Activated T-helper 1 cell treated with anti-CD3 and anti-CD28 coated beads, Interleukin-12 subunit alpha, Interleukin-12 subunit beta, Interleukin-2, Interleukin-4 antibody, amounts not matched to agents 30 ng/mL and 10 ng/mL and 1 ng/mL, durations not matched to agents 14 hours and 24 hours and 36 hours (primary cell): ENCODE results near the gene PPARD. TPM values are rescaled to one million over a fixed set of nuclear protein-coding genes. Genes with fewer than 3 reads are reported as not detected.
"Not testable (repeated sequence)": the region's sequence is repeated elsewhere in the genome, so short reads cannot be mapped to it uniquely, and the experiment has no call there.

ENCODE experiments used
- DNase-seq: peaks from one replicate; pipeline ENCODE4 v3.0.0; 2021; ENCODE audit warnings: low spot score
- H3K27ac Mint-ChIP-seq: one replicate; pipeline ENCODE4 v1.8.0; 2021; ENCODE audit warnings: mild to moderate bottlenecking, mixed read lengths
- H3K27me3 Mint-ChIP-seq: one replicate; pipeline ENCODE4 v1.8.0; 2022; ENCODE audit warnings: mild to moderate bottlenecking, moderate library complexity, mixed read lengths; ENCODE audit not compliant: insufficient read depth
- H3K36me3 Mint-ChIP-seq: one replicate; pipeline ENCODE4 v1.8.0; 2021; ENCODE audit warnings: low read depth, mixed read lengths
- H3K4me1 Mint-ChIP-seq: one replicate; pipeline ENCODE4 v1.8.0; 2021; ENCODE audit warnings: low read depth, mixed read lengths
- H3K4me3 Mint-ChIP-seq: one replicate; pipeline ENCODE4 v1.8.0; 2021; ENCODE audit warnings: mild to moderate bottlenecking, moderate library complexity, mixed read lengths
- H3K9me3 Mint-ChIP-seq: one replicate; pipeline ENCODE4 v1.8.0; 2021; ENCODE audit warnings: mixed read lengths
- intact Hi-C: fragments of 100-400 bp; cut with micrococcal nuclease; formaldehyde crosslinking; loops from one replicate; pipeline ENCODE4 v1.15.1; 2024
- total RNA-seq: library from RNA; stranded (reverse); gene quantifications from 2 replicates; pipeline ENCODE4 v1.2.3, GENCODE V29; 2022

Gene PPARD
- total RNA-seq, 1 donor from 2014 or later = 17.4 TPM

- intact Hi-C loops = loop anchor here (1.0 kb wide), 1 partner anchor 73 kb away; the partner anchor contains the start of gene PPARD
- no peaks in the 10 kb centered on the region for H3K9me3 Mint-ChIP-seq
- no peak overlapping the region for H3K4me3 Mint-ChIP-seq
- H3K36me3 Mint-ChIP-seq = peaks cover 31% of the 10 kb centered on the region
- peak overlapping the region; percentile 3 for H3K27ac Mint-ChIP-seq
- H3K4me1 Mint-ChIP-seq = peaks cover 67% of the 10 kb centered on the region
- DNase-seq = peak; percentile 22
- no peaks in the 10 kb centered on the region for H3K27me3 Mint-ChIP-seq
Observed at GRCh38 chr6:35415065-35415891, 72.9 kb downstream of the PPARD start.

- peak overlapping the region; percentile 47 for H3K4me3 Mint-ChIP-seq
- no peaks in the 10 kb centered on the region for H3K9me3 Mint-ChIP-seq
- peaks cover 25% of the 10 kb centered on the region for H3K36me3 Mint-ChIP-seq
- intact Hi-C loops = loop anchor here (2.0 kb wide), 1 partner anchor 31 kb away; no protein-coding TSS in a partner anchor
- DNase-seq = peak; percentile 3
- no peaks in the 10 kb centered on the region for H3K27me3 Mint-ChIP-seq
- peak overlapping the region; percentile 88 for H3K27ac Mint-ChIP-seq
- H3K4me1 Mint-ChIP-seq = peaks cover 52% of the 10 kb centered on the region
Observed at GRCh38 chr6:35417979-35418661, 75.8 kb downstream of the PPARD start.

GRCh38 chr6:35419417-35419816 is 77.1 kb downstream of the PPARD start:
- peak; percentile 8 for DNase-seq
- Mint-ChIP-seq H3K27ac (peak overlapping the region; percentile 18), H3K4me1 (peaks cover 48% of the 10 kb centered on the region), H3K4me3 (no peak overlapping the region), H3K9me3 (no peaks in the 10 kb centered on the region), H3K36me3 (peaks cover 23% of the 10 kb centered on the region), H3K27me3 (no peaks in the 10 kb centered on the region)
- intact Hi-C loops = loop anchor here (2.0 kb wide), 1 partner anchor 29 kb away; no protein-coding TSS in a partner anchor

GRCh38 chr6:35419961-35420360 is 77.6 kb downstream of the PPARD start:
- H3K4me1 Mint-ChIP-seq = peaks cover 43% of the 10 kb centered on the region
- no peaks in the 10 kb centered on the region for H3K9me3 Mint-ChIP-seq
- intact Hi-C loops = loop anchor here (2.0 kb wide), 1 partner anchor 29 kb away; no protein-coding TSS in a partner anchor
- H3K4me3 Mint-ChIP-seq = no peak overlapping the region
- peak overlapping the region; percentile 18 for H3K27ac Mint-ChIP-seq
- H3K36me3 Mint-ChIP-seq = peaks cover 20% of the 10 kb centered on the region
- H3K27me3 Mint-ChIP-seq = no peaks in the 10 kb centered on the region
- DNase-seq = no peak

GRCh38 chr6:35425284-35425683 is 82.9 kb downstream of the PPARD start:
- Mint-ChIP-seq H3K4me1 (peaks cover 4% of the 10 kb centered on the region), H3K9me3 (peaks cover 18% of the 10 kb centered on the region), H3K4me3 (no peak overlapping the region), H3K36me3 (peaks cover 31% of the 10 kb centered on the region), H3K27me3 (no peaks in the 10 kb centered on the region), H3K27ac (no peak overlapping the region)
- intact Hi-C loops = no loop called here
- no peak for DNase-seq

DNA sequence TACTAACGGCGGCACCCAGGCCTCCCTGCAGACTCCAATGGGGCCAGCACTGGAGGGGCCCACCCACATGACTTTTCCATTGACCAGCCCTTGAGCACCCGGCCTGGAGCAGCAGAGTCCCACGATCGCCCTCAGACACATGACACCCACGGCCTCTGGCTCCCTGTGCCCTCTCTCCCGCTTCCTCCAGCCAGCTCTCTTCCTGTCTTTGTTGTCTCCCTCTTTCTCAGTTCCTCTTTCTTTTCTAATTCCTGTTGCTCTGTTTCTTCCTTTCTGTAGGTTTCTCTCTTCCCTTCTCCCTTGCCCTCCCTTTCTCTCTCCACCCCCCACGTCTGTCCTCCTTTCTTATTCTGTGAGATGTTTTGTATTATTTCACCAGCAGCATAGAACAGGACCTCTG is 83.7 kb downstream of the PPARD start:
- H3K36me3 Mint-ChIP-seq = peaks cover 29% of the 10 kb centered on the region
- intact Hi-C loops = no loop called here
- no peaks in the 10 kb centered on the region for H3K27me3 Mint-ChIP-seq

GRCh38 chr6:35427435-35427834 is 85.1 kb downstream of the PPARD start:
- Mint-ChIP-seq H3K4me1 (no peaks in the 10 kb centered on the region), H3K27me3 (no peaks in the 10 kb centered on the region), H3K4me3 (no peak overlapping the region), H3K27ac (no peak overlapping the region), H3K9me3 (peaks cover 19% of the 10 kb centered on the region), H3K36me3 (peaks cover 23% of the 10 kb centered on the region)
- DNase-seq = no peak
- intact Hi-C loops = no loop called here

More for the DNA sequence above, 83.7 kb downstream of the PPARD start:
- Mint-ChIP-seq H3K9me3 (peaks cover 19% of the 10 kb centered on the region), H3K4me1 (peaks cover 4% of the 10 kb centered on the region), H3K4me3 (no peak overlapping the region), H3K27ac (peak overlapping the region; percentile 22)
- DNase-seq = no peak

DNA sequence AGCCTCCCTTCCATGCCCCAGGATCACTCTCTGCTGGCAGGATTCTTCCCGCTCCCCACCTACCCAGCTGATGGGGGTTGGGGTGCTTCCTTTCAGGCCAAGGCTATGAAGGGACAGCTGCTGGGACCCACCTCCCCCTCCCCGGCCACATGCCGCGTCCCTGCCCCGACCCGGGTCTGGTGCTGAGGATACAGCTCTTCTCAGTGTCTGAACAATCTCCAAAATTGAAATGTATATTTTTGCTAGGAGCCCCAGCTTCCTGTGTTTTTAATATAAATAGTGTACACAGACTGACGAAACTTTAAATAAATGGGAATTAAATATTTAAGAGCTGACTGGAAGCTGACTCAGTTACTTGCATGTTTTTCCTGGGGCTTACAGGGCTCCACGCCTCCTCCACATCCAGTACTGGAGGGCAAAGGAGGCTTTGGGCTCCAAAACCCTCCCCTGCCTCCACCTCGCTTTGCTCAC is 85.5 kb downstream of the PPARD start:
- no peak overlapping the region for H3K27ac Mint-ChIP-seq
- intact Hi-C loops = no loop called here
- H3K9me3 Mint-ChIP-seq = peaks cover 19% of the 10 kb centered on the region

GRCh38 chr6:35428421-35429149 is 86.2 kb downstream of the PPARD start:
- Mint-ChIP-seq H3K9me3 (peaks cover 19% of the 10 kb centered on the region), H3K4me1 (no peaks in the 10 kb centered on the region), H3K27ac (no peak overlapping the region), H3K27me3 (no peaks in the 10 kb centered on the region), H3K36me3 (peaks cover 23% of the 10 kb centered on the region), H3K4me3 (no peak overlapping the region)
- intact Hi-C loops = no loop called here
- no peak for DNase-seq

More for the DNA sequence above, 85.5 kb downstream of the PPARD start:
- Mint-ChIP-seq H3K36me3 (peaks cover 23% of the 10 kb centered on the region), H3K4me3 (no peak overlapping the region), H3K27me3 (no peaks in the 10 kb centered on the region), H3K4me1 (no peaks in the 10 kb centered on the region)
- DNase-seq = no peak

GRCh38 chr6:35429463-35429862 is 87.1 kb downstream of the PPARD start:
- H3K4me3 Mint-ChIP-seq = no peak overlapping the region
- peaks cover 19% of the 10 kb centered on the region for H3K9me3 Mint-ChIP-seq
- no peaks in the 10 kb centered on the region for H3K4me1 Mint-ChIP-seq
- no peak for DNase-seq
- intact Hi-C loops = no loop called here
- no peak overlapping the region for H3K27ac Mint-ChIP-seq
- H3K27me3 Mint-ChIP-seq = no peaks in the 10 kb centered on the region
- H3K36me3 Mint-ChIP-seq = peaks cover 23% of the 10 kb centered on the region

DNA sequence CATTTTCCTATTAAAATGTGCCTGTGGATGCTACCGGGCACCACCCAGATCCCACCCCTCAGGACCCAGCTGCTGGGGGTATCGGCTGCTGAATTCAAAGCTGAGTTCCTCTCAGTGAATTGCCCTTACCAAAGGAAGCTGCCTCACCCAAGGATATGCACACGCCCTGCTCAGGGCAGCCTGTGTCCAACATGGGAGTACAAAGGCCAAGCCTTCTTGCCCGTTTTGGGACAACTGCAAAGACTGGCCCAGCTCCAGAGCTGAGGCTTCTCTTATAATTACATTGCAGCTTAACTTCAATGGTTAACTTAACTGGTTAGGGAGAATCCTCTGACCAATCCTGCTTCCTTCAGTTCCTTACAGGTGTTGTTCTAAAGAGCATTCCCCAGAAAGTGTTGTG is 89.9 kb downstream of the PPARD start:
- Mint-ChIP-seq H3K27ac (no peak overlapping the region), H3K4me3 (no peak overlapping the region), H3K27me3 (no peaks in the 10 kb centered on the region), H3K4me1 (no peaks in the 10 kb centered on the region), H3K36me3 (peaks cover 12% of the 10 kb centered on the region), H3K9me3 (peaks cover 19% of the 10 kb centered on the region)
- intact Hi-C loops = no loop called here
- DNase-seq = no peak

- DNase-seq, H3K4me3 Mint-ChIP-seq, intact Hi-C loops, H3K27me3 Mint-ChIP-seq, H3K4me1 Mint-ChIP-seq, H3K27ac Mint-ChIP-seq: not testable (repeated sequence)
- peaks cover 19% of the 10 kb centered on the region for H3K9me3 Mint-ChIP-seq
- peaks cover 12% of the 10 kb centered on the region for H3K36me3 Mint-ChIP-seq
Observed at GRCh38 chr6:35432702-35433101, 90.3 kb downstream of the PPARD start.
